ENCODE measurements around the gene CHCHD5. TPM values are rescaled to one million over a fixed set of nuclear protein-coding genes. Genes with fewer than 3 reads are reported as not detected.

The CHCHD5 gene, protein sequence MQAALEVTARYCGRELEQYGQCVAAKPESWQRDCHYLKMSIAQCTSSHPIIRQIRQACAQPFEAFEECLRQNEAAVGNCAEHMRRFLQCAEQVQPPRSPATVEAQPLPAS
- total RNA-seq (2022; extraction: Qiagen RNA extraction; ENCODE audit: low read depth): 54.4 to 74.6 TPM (median 63.8 TPM) in 5 replicates

DNA sequence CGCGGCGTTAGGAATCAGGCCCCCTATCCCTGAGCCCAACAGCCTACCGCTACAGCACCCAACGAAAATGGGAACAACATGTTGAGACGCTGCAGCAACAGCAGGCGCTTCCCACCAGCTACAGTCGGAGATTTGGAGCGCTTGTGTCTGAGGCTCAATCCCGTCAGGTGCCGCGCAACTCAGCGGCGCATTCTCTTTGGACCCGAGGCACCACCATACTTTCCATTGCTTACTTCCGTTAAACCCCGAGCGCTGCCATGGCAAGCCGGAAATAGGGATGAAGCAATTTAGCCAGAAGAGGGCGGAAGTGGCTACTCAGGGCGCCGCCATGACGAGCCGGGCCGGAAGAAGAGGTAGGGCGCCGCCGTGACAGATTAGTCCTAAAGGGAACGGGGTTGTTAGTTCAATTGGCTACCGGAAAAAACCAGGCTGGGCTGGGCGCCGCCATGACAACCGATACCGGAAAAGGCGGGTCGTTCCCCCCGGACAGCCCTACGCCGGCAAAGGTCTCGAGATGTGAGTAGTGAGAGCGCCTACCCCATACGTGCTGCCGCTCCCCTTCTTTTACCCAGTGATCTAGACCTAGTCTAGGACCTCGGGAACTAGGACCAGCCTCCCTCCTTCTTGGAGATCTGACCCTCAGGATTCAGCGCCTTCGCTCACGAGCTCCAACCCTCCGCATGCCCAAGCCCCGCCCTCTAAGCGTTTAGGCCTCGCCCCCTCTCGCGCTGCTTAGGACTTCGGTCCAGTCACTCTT is at the start of gene CHCHD5:
CHCHD5 (plus strand) TSS at position 476 of the 757 bp plus-strand sequence; CDS start at position 515, 39 bp downstream.

DNA sequence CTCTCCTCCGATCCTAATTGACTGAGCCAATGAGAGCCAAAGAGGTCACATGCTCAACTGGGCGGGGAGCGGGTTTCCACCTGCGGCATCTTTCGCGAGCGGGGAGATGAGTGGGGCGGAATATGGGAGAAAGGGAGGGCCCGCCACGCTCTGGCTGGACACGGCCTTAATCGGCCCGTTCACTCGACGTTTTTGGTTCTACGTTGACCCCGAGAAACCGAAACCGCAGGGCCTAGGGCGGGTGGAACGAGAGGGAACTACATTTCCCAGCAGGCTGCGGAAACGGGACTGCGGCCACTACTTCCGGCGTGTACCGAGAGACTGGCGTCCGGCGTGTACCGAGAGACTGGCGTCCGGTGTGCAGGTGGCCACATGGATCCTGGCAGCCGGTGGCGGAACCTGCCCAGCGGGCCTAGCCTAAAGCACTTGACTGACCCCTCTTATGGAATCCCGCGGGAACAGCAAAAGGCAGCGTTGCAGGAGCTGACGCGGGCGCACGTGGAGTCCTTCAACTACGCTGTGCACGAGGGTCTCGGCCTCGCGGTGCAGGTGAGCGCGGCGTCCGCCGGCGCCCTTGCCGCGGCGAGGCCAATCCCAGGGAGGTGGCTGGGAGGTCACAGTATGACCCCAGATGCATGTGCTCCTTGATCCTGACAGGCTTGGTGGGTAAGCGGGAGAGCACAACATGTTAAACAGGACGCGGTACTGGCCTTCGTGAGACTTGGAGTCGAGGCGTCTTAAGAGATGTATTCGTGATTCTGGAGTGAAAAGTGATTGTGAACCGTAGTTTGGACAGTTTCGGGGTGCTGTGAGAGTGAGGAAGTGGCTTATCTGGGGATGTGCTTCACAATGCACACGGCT is 42.1 kb upstream of the CHCHD5 start, which contains the start of gene POLR1B:
POLR1B (plus strand) TSS at position 343 of the 861 bp plus-strand sequence; CDS start at position 373, 30 bp downstream.

Other genes with a start within 250 kb of the CHCHD5 start
- 1.6 to 4.4 TPM (median 3.5 TPM) in 5 replicates for gene RGPD8, start 151.0 kb upstream of the CHCHD5 start, total RNA-seq (2022; extraction: Qiagen RNA extraction; ENCODE audit: low read depth)
- gene TTL, start 102.5 kb upstream of the CHCHD5 start, total RNA-seq (2022; extraction: Qiagen RNA extraction; ENCODE audit: low read depth): 29.6 to 41.5 TPM (median 40.4 TPM) in 5 replicates
- gene POLR1B, start 42.1 kb upstream of the CHCHD5 start, total RNA-seq (2022; extraction: Qiagen RNA extraction; ENCODE audit: low read depth): 24.4 to 30.1 TPM (median 26.2 TPM) in 5 replicates
- 125 to 144 TPM (median 138 TPM) in 5 replicates for gene SLC20A1, start 61.3 kb downstream of the CHCHD5 start, total RNA-seq (2022; extraction: Qiagen RNA extraction; ENCODE audit: low read depth)
- gene NT5DC4, start 136.4 kb downstream of the CHCHD5 start, total RNA-seq (2022; extraction: Qiagen RNA extraction; ENCODE audit: low read depth): 0.05 to 0.13 TPM in 2 of 5 replicates, not detected in the others
- gene CKAP2L, start 180.0 kb downstream of the CHCHD5 start, total RNA-seq (2022; extraction: Qiagen RNA extraction; ENCODE audit: low read depth): 8.6 to 19.4 TPM (median 14.2 TPM) in 5 replicates
- 0.10 to 0.23 TPM (median 0.12 TPM) in 5 replicates for gene IL1A, start 199.9 kb downstream of the CHCHD5 start, total RNA-seq (2022; extraction: Qiagen RNA extraction; ENCODE audit: low read depth)